Neural crest cell (in vitro differentiated cells): ENCODE results near the gene NTRK2. TPM values are rescaled to one million over a fixed set of nuclear protein-coding genes. Genes with fewer than 3 reads are reported as not detected.

Experiments used
- DNase-seq: peaks from one replicate; pipeline ENCODE4 v3.0.0; 2021; ENCODE audit warnings: low read depth, mixed read lengths, low spot score
- H3K27ac Mint-ChIP-seq: one replicate; pipeline ENCODE4 v1.8.0; 2021; ENCODE audit warnings: mild to moderate bottlenecking, mixed read lengths; ENCODE audit not compliant: unreplicated experiment
- H3K27me3 Mint-ChIP-seq: 2 replicates; pipeline ENCODE4 v1.8.0; 2021; ENCODE audit warnings: low read depth, mild to moderate bottlenecking, mixed read lengths
- H3K36me3 Mint-ChIP-seq: 2 replicates; pipeline ENCODE4 v1.8.0; 2021; ENCODE audit warnings: low read depth, mild to moderate bottlenecking, mixed read lengths
- H3K4me1 Mint-ChIP-seq: 2 replicates; pipeline ENCODE4 v1.8.0; 2021; ENCODE audit warnings: mixed read lengths
- H3K4me3 Mint-ChIP-seq: one replicate; pipeline ENCODE4 v1.8.0; 2021; ENCODE audit warnings: mild to moderate bottlenecking, mixed read lengths
- H3K9me3 Mint-ChIP-seq: 2 replicates; pipeline ENCODE4 v1.8.0; 2021; ENCODE audit warnings: mixed read lengths
- CTCF ChIP-seq: fragments of 200-600 bp; sonication (generic); conservative IDR thresholded peaks from 2 replicates; pipeline ENCODE4 v1.5.0; 2021; ENCODE audit warnings: antibody characterized with exemption, mild to moderate bottlenecking
- total RNA-seq: library from RNA; stranded (reverse); gene quantifications from 2 replicates; pipeline ENCODE4 v1.2.1, GENCODE V29; 2021

Gene NTRK2
- total RNA-seq, 1 donor from 2014 or later: 20.6 TPM

- Mint-ChIP-seq H3K9me3 (no peaks in the 10 kb centered on the region), H3K4me3 (no peak overlapping the region), H3K27me3 (peaks cover 5% of the 10 kb centered on the region), H3K36me3 (no peaks in the 10 kb centered on the region), H3K4me1 (peaks cover 13% of the 10 kb centered on the region), H3K27ac (no peak overlapping the region)
- DNase-seq: no peak
- no peak for TF ChIP-seq CTCF
Observed at GRCh38 chr9:84821431-84821830, 151.9 kb downstream of the NTRK2 start.

GRCh38 chr9:84822589-84823233 is 153.2 kb downstream of the NTRK2 start:
- H3K4me1 Mint-ChIP-seq: peaks cover 13% of the 10 kb centered on the region
- no peak for DNase-seq

GRCh38 chr9:84823421-84824271 is 154.1 kb downstream of the NTRK2 start:
- H3K4me1 Mint-ChIP-seq: peaks cover 13% of the 10 kb centered on the region
- no peak for DNase-seq
- no peaks in the 10 kb centered on the region for H3K36me3 Mint-ChIP-seq
- H3K9me3 Mint-ChIP-seq: no peaks in the 10 kb centered on the region
- H3K27me3 Mint-ChIP-seq: peaks cover 5% of the 10 kb centered on the region
- no peak overlapping the region for H3K4me3 Mint-ChIP-seq
- TF ChIP-seq CTCF: no peak
- H3K27ac Mint-ChIP-seq: peak overlapping the region; percentile 54

More at GRCh38 chr9:84822589-84823233, 153.2 kb downstream of the NTRK2 start:
- H3K4me3 Mint-ChIP-seq: no peak overlapping the region
- H3K9me3 Mint-ChIP-seq: no peaks in the 10 kb centered on the region
- no peak overlapping the region for H3K27ac Mint-ChIP-seq
- no peaks in the 10 kb centered on the region for H3K36me3 Mint-ChIP-seq
- TF ChIP-seq CTCF: no peak
- H3K27me3 Mint-ChIP-seq: peaks cover 5% of the 10 kb centered on the region

GRCh38 chr9:84827216-84827765 is 157.8 kb downstream of the NTRK2 start:
- no peak for DNase-seq
- H3K27me3 Mint-ChIP-seq: peaks cover 2% of the 10 kb centered on the region
- H3K27ac Mint-ChIP-seq: peak overlapping the region; percentile 39
- no peak for TF ChIP-seq CTCF
- no peaks in the 10 kb centered on the region for H3K36me3 Mint-ChIP-seq
- H3K9me3 Mint-ChIP-seq: no peaks in the 10 kb centered on the region
- no peak overlapping the region for H3K4me3 Mint-ChIP-seq
- H3K4me1 Mint-ChIP-seq: peaks cover 16% of the 10 kb centered on the region

GRCh38 chr9:84828046-84828445 is 158.5 kb downstream of the NTRK2 start:
- peaks cover 16% of the 10 kb centered on the region for H3K4me1 Mint-ChIP-seq
- no peak for TF ChIP-seq CTCF
- H3K27me3 Mint-ChIP-seq: peaks cover 2% of the 10 kb centered on the region
- H3K9me3 Mint-ChIP-seq: no peaks in the 10 kb centered on the region
- no peak overlapping the region for H3K27ac Mint-ChIP-seq
- no peak overlapping the region for H3K4me3 Mint-ChIP-seq
- no peak for DNase-seq
- no peaks in the 10 kb centered on the region for H3K36me3 Mint-ChIP-seq
